ENCODE measurements around the gene RDH12. TPM values are rescaled to one million over a fixed set of nuclear protein-coding genes. Genes with fewer than 3 reads are reported as not detected.
"Not testable (repeated sequence)": the region's sequence is repeated elsewhere in the genome, so short reads cannot be mapped to it uniquely, and the experiment has no call there.

Gene RDH12
- total RNA-seq, 1 experiment from 2014 or later = 0.66 TPM

DNA sequence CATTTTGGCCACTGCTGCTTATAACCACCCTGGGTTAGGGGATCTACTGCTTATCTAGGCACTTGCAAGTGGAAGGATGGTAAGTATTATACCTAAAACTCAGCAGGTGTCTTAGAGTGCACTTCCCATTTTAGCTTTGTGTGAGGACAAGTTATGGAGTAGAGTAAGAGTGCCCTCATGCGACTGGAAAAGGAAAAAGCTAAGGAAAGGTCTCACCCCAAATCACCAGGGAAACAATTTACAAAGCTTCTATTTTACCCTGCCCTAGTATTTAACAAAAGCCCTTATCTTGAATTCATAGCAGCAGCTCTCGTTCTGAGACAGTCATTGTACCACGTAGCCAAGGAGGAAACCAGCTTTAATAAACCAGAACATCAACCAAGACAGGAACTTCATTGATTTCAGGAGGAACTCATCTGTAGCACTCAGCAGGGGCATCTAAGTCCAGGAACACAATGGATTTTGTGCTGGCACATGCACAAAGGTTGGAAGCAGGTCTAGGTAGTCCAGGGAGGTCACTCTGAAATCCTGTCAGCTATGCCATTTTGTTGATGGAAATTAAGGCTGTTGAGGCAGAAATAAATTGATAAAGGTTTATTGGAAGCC lies 2.9 kb downstream of the RDH12 start:
- peak; percentile 67 for DNase-seq (ENCODE audit: low spot score)

DNA sequence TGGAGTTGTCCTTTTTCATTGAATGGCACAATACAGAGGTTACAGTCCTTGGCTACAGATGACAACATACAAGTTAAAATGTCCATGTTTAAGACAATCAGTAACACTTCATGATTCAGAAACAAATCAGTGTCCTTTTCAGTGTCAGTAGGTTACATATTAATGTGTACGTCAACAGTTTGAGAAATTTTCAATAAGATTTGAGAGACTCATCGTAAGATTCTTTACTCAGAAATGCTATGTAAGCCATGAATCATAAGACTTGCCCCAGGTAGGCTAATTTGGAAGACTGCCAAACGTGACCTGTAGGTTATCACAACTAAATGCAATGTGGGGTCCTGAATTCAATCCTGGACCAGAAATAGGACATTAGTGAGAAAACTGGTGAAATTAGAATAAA lies 3.5 kb downstream of the RDH12 start:
- DNase-seq (ENCODE audit: low spot score) = no peak

- not testable (repeated sequence) for DNase-seq (ENCODE audit: low spot score)
Observed at GRCh38 chr14:67709346-67709745, 7.7 kb downstream of the RDH12 start.

- DNase-seq (ENCODE audit: low spot score) = not testable (repeated sequence)
Observed at GRCh38 chr14:67709796-67710195, 8.1 kb downstream of the RDH12 start.

- DNase-seq (ENCODE audit: low spot score) = no peak
Observed at GRCh38 chr14:67710209-67710608, 8.5 kb downstream of the RDH12 start.

DNA sequence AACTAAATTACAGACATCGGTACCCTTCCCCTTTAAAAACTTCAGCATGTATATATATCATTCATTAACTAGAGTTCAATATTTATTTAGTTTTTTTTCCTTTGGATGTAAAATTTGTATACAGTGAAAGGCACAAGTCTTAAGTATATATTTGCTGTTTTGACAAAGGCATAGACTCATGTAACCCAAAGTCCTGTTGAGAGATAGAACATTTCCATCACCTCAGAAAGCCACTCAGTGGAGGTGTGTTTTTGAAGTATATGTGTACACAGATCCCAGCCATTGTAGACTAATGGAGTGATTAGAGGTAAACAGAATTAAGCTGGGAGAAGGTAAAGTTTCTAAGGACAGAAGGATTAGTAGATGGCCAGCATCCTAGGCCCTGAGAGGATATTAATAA lies 15.4 kb downstream of the RDH12 start:
- no peak for DNase-seq (ENCODE audit: low spot score)

GRCh38 chr14:67718265-67718664 lies 16.6 kb downstream of the RDH12 start:
- no peak for DNase-seq (ENCODE audit: low spot score)

GRCh38 chr14:67719385-67719784 lies 17.7 kb downstream of the RDH12 start:
- DNase-seq (ENCODE audit: low spot score) = not testable (repeated sequence)

- no peak for DNase-seq (ENCODE audit: low spot score)
Observed at GRCh38 chr14:67719866-67720265, 18.2 kb downstream of the RDH12 start.

- no peak for DNase-seq (ENCODE audit: low spot score)
Observed at GRCh38 chr14:67721875-67722274, 20.2 kb downstream of the RDH12 start.

GRCh38 chr14:67722293-67722692 lies 20.6 kb downstream of the RDH12 start:
- DNase-seq (ENCODE audit: low spot score) = no peak

- DNase-seq (ENCODE audit: low spot score) = no peak
Observed at GRCh38 chr14:67725171-67725570, 23.5 kb downstream of the RDH12 start.

- DNase-seq (ENCODE audit: low spot score) = no peak
Observed at GRCh38 chr14:67727361-67727760, 25.7 kb downstream of the RDH12 start.

DNA sequence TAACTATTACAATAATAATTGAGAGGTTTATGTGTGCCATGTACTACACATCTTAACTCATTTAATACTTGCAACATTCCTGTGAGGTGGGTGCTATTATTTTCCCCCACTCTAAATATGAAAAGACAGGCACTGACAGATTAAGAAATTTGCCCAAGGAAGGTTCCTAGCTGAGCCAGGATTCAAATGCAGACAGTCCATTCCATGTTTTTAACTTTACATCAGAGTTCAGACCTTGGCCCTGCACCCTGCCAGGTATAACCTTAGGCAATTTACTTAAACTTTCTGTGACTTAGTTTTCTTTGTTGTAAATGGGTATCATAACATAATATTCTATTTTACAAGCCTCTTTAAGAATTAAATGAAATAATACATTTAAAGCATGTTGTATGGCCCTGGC lies 26.6 kb downstream of the RDH12 start:
- DNase-seq (ENCODE audit: low spot score) = no peak

GRCh38 chr14:67729072-67729885 lies 27.6 kb downstream of the RDH12 start:
- peak; percentile 38 for DNase-seq (ENCODE audit: low spot score)

- DNase-seq (ENCODE audit: low spot score) = no peak
Observed at GRCh38 chr14:67733616-67734015, 31.9 kb downstream of the RDH12 start.

GRCh38 chr14:67734675-67735074 lies 33.0 kb downstream of the RDH12 start:
- DNase-seq (ENCODE audit: low spot score) = no peak

GRCh38 chr14:67735336-67736147 lies 33.9 kb downstream of the RDH12 start:
- peak; percentile 43 for DNase-seq (ENCODE audit: low spot score)

DNA sequence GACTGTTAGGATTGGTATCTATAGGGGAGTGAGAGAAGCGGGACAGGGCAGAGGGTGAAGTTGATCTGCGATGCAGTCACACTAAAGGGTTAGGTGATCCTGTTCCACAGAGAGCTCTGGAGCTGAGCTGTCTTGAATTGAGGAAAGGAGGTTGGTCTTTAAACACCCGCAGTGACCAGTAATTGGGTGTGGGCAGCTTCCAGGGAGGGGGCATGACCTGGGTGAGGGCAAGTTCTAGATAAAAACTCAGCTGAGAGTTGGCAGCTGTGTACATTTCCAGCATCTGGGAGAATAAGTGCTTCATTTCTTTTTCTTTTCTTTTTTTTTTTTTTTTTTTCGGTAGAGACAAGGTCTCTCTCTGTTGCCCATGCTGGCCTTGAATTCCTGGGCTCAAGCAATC lies 35.1 kb downstream of the RDH12 start:
- no peak for DNase-seq (ENCODE audit: low spot score)

DNA sequence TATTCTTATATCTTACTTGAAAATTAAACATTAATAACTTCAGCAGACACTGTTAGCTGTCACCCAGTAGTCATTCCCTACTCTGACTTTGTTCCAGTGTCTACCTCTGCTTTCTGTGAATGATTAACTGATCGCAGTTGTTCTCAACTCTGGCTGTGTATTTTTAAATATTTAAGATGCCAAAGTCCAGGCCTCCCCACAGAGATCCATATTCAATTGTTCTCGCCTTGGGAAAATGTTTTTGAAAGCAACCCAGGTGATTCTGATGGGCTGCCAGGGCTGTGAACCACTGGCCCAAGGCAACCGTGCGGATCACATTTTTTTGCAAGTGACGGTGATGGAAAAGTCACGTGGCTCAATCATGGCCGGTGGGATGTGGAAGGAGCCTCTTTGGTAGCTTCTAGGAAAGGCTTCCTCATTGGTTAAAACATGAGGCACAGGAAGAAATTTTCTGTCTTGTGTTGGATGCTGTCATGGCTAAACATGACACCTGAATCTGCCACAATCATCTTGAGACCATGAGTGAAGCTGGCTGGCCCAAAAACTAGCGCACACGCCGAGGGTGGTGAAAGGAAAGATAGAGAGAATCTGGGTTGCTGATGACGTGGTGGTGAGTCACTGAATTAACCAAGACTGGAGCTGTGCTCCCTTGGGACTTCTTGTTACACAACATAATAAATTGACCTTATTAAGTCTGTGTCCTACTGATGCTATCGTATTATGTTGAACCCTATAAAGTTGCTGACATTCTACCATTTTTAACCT lies 37.2 kb downstream of the RDH12 start:
- peak; percentile 83 for DNase-seq (ENCODE audit: low spot score)

DNA sequence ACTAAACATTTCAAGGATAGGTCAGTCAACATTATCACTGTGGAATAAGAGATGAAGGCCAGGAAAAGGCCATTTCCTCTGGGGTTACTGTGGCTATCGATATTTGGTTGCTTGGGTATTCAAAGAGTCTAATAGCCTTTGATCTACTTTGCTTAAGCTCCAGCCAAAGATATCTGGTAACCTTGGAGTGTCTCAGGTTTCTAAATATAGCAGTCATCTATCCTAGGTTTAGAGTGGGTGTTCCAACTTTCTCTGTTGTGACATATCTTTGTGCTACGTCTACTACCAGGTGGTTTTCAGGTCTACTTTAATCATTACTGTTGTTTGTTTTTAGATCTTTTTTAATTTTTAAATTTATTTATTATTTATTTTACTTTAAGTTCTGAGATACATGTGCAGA lies 42.4 kb downstream of the RDH12 start:
- DNase-seq (ENCODE audit: low spot score) = no peak

- DNase-seq (ENCODE audit: low spot score) = no peak
Observed at GRCh38 chr14:67746927-67747326, 45.2 kb downstream of the RDH12 start.

Measured in HT-29 (cell line).